GM21528 (cell line): Measurements from ENCODE around the gene FBXL16.

ENCODE experiments used
- ATAC-seq: cut with Tn5 transposase; IDR thresholded peaks from one replicate; pipeline ENCODE4 v1.9.1; 2021; ENCODE audit warnings: mild to moderate bottlenecking, moderate library complexity; ENCODE audit not compliant: unreplicated experiment, low FRiP score

The FBXL16 gene

DNA sequence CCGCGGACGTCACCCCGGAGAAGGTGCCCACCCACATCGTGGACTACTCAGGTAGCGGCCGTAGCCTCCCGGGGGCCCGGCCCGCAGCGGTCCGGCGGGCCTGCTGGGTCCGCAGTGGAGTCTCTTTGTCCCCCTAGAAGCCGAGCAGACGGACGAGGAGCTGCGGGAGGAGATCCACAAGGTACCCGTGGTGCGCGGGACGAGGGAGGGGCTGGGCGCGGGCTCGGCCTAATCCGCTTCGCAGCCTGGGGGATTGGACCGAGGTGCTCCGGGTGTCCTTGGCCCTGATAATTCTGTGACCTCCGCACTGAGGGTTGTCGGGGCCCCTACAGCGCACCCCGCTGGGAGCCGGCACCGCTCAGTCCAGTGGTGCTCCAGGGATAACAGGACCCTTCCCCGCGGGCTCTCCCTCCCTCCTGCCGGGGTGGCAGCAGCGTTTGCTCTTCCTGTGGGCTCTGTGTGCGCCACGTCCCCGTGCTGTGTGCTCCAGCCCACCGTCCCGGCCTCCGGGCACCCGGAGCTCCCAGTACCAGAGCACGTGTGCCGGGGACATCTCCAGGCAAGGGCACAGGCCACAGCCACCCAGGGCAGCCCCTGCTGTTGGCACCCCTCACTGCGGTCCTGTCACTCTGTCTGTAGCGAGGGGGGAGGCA lies 37.0 kb downstream of the FBXL16 start:
- ATAC-seq = no peak

DNA sequence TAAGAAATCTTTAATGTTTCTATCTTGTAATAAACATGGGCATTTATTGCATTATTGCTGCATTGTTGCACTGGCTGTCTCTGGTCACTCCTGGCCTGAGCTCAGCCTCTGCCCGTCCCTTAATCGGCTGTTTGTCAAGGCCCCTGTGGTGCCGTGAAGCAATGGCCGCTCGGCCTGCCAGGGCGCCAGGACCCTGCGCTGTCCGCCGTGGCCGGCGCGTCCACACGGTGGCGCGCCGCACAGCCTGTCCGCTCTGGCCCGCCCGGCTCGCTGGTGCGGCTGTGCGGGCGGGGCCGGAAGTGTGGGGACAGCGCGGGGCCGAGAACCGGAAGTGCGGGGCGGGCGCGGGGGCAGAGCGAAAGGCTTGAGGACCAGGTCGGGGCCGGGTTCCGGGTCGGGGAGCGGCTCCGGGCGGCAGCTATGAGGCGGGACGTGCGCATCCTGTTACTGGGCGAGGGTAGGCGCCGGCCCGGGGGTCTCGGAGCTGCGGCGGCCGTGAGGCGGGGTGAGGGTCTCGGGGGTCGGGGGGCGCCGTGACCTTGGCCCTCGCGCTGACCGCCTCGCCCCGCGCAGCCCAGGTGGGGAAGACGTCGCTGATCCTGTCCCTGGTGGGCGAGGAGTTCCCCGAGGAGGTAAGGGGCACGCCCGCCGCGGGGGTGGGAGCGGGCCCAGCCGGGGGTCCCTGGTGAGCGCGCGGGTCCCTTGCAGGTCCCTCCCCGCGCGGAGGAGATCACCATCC lies 37.7 kb downstream of the FBXL16 start, which contains the start of gene RHOT2:
RHOT2 (plus strand) TSS at position 353 of the 739 bp plus-strand sequence; CDS start at position 421, 68 bp downstream.
- ATAC-seq = peak; percentile 65

DNA sequence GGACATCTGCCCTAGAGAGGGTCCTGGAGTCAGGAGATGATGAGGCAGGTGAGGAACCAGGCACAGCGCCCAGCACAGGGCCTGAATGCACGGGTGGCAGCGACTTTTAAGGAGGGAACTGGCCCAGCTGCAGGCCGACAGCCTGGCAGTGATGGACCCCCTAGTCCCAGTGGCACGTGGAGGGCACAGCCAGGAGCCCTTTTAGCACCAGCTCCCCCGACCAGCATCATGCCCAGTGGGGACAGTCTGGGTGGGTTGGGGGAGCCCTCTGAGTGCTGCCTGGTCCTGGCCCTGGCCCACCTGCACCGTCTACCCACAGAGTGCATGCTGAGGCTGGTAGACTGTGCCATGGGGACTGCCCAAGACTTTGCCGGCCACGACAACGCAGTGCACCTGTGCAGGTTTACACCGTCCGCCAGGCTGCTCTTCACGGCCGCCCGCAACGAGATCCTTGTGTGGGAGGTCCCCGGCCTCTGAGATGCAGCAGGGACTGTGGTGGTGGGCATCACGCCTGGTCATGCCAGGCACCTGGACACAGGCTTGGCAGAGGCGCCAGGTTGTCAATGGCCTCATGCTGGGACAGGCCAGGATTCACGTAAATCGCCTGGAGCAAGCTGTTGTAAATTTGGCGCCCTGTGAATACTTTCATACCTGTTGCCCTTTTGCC lies 38.4 kb downstream of the FBXL16 start:
- no peak for ATAC-seq

DNA sequence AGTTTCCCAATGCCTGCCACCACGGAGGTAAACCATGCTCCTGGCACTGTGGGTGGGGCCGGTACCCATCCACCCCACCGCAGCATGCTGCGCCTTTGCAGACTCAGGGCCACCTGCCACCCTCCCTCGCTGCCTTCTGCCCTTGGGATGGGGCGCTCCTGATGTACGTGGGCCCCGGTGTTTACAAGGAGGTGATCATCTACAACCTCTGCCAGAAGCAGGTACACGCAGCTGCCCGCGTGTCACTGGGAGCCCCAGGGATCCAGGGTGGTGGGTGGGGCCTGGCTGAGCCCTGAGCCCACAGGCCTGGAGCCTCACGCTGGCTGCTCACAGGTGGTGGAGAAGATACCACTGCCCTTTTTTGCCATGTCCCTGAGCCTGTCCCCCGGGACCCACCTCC lies 39.0 kb downstream of the FBXL16 start:
- no peak for ATAC-seq

DNA sequence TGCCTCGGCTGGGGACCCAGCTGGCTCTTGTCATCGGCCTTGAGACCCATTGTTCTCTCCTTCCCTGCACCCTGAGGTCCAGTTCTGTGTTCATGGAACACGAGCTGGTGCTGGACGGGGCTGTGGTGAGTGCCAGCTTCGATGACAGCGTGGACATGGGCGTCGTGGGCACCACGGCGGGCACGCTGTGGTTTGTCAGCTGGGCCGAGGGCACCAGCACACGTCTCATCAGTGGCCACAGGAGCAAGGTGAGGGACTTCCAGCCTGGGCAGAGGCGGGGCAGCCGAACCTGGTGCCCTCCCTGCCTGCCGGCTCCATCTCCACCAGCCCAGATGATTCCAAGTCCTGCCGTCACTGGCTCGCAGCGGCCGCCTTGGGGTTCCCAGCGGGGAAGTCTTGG lies 43.0 kb downstream of the FBXL16 start:
- no peak for ATAC-seq

DNA sequence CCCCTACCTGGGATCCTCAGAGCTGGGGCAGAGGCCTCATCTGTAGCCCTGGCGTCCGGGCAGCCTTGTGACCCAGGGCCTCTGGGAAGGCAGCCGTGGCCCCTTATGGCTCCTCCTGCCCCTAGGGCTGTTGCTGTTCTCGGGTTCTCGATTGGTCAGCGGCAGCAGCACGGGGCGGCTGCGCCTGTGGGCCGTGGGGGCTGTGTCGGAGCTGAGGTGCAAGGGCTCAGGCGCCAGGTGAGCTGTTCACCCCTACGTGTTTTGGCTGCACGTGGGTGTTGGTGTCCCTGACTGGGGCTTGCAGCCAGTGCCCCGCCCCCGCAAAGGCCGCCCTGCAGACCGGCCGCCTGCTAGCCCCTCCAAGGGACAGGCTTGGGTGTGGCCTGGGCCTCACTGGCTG lies 43.5 kb downstream of the FBXL16 start:
- ATAC-seq = no peak

DNA sequence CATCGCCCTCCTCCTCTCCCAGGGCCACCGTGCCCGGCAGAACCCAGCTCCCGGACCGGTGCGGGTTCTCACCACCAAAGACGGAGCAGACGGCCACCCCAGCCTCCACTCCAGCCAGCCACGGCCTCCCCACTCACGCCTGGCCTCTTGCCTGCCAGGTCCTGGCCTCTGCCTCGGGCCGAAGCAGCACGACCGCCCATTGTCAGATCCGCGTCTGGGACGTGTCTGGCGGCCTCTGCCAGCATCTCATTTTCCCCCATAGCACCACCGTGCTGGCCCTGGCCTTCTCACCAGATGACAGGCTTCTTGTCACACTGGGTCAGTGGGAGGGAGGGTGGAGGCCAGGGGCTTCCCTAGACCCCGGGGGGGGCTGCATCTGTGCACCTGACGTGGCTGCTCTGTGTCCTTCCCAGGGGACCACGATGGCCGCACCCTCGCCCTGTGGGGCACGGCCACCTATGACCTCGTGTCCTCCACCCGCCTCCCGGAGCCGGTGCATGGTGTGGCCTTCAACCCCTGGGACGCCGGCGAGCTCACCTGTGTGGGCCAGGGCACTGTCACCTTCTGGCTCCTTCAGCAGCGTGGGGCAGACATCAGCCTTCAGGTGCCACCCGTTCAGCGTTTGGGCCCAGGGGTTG lies 44.3 kb downstream of the FBXL16 start:
- no peak for ATAC-seq

DNA sequence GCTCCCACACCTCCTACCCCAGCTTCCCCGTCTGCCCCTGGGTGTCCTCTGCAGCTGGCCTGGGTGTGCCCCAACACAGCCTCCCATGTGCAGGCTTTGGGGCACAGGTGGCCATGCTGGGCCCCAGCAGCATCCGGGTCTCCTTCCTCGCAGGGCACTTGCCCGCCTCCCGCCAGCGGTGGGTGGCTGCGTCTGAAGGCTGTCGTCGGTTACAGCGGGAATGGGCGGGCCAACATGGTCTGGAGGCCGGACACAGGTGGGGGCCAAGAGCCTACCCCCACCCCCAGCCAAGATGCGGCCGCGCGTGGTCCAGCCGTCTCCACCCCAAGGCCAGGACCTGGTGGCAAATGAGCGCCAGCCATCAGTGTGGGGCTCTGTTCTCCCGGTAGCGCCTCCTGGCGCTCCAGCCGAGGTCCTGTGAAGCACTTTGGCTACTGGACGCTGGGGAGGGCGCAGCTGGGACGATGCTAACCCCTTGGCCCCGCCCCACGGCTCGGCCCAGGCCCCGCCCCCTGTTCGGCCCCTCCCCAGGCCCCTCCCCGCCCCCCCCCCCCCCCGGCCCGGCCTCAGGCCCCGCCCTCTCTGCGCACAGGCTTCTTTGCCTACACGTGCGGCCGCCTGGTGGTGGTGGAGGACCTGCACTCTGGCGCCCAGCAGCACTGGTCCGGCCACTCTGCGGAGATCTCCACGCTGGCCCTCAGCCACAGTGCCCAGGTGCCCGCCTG lies 45.0 kb downstream of the FBXL16 start:
- no peak for ATAC-seq

DNA sequence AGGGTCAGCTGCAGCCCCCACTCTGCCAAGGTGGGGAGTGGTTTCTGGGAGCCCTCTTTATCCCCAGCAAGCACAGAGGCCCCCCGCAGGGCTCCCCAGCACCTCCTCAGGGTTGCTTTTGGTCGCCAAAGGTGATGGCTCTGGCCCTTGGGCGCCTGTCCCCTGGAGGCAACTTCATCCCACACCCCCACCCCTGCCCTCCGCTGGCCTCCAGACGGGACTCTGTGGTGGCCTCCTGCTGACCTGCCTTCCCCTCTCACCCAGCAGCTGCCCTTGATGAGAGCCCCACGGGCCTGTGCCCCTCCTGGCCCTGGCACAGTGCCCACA lies 45.5 kb downstream of the FBXL16 start:
- no peak for ATAC-seq

DNA sequence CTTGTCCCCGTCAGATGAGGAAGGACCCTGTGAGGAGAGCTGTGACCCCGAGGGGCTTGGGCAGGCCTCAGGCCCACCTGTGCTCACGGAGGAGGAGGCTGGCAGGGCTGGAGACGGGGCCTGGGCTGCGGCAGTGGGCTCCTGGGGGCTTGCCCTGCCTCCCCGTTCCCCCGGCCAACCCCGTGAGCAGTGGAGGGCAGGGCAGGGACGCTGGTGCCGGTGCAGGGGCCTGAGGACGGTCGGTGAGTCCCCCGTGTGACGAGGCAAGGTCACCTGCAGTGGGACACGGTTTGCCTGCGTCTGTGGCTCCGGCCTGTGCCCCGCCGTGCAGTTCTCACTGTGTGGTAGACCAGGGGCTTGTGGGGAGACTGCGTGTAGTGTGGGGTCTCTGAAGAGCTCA lies 46.0 kb downstream of the FBXL16 start:
- ATAC-seq = no peak

DNA sequence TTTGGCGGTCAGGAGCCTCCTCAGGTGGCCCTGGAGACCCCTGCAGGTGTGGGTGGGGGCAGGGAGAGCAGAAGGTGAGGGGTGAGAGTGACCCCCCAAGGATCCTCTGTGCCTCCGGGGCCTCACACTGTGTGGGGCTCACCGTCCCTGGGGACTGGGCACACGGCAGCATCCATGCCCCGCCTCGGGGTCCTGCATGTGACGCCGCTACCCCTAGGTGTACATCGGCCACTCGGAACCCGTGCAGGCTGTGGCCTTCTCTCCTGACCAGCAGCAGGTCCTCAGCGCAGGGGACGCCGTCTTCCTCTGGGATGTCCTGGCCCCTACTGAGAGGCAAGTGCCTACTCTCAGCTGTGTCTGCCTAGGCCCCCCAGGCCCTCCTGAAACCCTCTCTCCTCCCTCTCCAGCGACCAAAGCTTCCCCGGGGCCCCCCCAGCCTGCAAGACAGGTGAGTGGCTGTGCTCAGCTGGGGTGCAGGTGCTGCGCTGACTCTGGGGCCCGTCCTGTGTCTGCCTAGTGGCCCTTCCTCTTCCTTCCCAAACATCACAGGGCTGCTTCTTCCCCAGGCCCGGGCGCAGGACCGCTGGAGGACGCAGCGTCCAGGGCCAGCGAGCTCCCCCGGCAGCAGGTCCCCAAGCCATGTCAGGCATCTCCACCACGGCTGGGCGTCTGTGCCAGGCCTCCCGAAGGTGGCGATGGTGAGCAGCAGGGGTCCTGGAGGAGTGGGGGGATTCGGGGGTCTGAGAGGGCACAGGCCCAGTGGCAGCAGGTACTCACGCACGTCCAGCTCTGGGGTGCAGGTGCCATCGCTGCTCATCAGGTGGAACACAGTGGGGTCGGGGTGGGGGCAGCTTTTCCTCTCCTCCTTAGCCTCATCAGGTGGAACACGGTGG lies 46.7 kb downstream of the FBXL16 start:
- ATAC-seq = no peak

DNA sequence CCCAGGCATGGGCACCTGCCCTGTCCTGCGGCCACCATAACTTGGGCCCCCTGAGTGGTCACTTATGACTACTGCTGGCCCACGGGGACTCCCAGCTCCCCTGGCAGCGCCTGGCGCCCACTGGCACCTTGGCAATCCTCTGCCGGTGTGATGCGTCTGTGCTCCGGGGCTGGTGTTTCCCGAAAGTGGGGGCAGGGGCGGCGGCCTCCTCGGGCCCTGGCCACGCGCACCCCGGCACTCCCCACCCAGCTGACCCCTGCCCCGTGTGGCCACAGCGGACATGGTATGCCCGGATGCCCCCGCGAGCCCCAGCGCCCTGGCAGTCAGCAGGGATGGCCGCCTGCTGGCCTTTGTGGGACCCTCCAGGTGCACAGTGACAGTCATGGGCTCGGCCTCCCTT lies 48.1 kb downstream of the FBXL16 start:
- ATAC-seq = no peak

DNA sequence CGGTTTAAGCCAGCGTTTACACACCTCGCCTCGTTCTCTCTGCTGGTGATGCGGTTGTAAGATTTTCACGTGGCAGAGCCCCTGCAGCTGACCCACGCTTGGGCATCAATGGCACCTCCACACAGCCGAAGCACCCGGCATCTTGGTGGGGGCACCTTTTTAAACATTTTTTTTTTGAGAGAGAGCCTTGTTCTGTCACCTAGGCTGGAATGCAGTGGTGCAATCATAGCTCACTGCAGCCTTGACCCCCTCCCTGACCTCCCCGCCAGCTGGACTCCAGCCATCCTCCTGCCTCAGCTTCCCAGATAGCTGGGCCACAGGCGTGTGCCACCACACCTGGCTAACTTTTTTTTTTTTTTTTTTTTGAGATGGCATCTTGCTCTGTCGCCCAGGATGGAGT lies 51.6 kb downstream of the FBXL16 start:
- no peak for ATAC-seq

DNA sequence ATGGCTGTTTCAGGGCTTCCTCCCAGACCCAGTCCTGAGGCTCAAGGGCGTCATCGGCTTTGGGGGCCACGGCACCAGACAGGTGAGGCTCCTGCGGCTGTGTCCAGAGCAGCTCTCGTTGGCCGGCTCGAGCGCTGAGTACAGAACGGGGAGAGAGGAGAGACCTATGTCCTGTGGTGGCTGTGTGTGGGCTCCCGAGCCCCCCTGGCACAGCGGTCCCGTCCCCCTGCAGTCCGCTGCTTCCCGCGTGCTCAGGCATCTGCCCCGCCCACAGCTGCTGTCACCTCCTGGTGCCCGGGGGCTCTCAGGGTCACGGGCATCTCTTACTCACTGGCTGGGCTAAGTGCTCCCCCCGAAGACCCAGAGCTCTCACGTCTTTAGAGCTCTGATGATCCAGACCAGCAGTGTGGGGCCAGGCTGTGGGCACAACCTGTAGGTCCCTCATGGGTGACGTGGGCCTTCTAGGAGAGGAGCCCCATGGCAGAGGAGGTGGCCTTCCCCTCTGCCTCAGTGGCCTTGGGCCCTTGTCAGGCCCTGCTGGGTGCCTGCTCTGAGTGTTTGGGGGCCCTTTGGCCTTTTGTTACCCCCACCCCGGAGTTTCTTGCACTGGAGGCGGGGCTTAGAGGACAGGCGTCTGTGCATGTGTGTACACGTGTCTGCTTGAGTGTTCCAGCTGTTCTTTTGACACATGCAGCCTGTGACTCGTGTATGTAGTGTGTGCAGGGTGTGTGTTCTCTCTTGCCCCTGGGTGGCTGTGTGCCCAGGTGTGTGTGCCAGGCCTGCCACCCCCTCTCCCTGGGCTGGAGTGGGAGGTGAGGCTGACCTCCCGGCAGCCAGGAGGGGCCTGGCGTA lies 52.9 kb downstream of the FBXL16 start:
- no peak for ATAC-seq

DNA sequence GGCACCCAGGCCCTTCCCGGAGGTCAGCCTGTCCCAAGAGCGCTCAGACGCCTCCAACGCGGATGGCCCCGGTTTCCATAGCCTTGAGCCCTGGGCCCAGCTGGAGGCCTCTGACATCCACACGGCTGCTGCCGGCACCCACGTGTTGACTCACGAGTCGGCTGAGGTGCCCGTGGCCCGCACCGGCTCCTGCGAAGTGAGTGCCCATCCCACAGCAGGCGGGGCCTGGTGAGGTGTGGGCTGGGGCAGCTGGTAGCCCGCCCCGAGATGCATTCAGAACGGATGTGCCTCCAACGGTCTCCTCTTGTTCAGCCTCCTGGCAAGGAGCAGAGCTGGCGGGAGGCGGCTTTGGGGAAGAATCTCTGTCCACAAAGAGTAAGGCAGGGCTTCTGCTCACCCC lies 53.8 kb downstream of the FBXL16 start:
- ATAC-seq = no peak

DNA sequence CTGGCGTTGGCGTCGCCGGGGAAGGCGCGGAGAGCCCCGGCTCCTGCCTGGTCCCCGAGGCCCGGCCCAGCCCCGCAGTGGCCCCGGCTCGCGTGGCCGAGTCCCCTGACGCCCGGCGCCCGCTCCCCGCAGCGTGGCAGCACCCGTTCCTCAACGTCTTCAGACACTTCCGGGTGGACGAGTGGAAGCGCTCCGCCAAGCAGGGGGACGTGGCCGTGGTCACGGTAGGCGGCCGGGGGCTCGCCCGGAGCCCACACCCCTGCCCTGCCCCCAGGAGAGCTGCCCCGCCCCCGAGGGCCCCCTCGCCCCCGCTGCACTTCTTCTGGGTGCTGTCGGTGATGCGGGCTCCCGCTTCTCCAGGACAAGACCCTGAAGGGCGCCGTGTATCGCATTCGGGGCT lies 56.0 kb downstream of the FBXL16 start:
- ATAC-seq = no peak

DNA sequence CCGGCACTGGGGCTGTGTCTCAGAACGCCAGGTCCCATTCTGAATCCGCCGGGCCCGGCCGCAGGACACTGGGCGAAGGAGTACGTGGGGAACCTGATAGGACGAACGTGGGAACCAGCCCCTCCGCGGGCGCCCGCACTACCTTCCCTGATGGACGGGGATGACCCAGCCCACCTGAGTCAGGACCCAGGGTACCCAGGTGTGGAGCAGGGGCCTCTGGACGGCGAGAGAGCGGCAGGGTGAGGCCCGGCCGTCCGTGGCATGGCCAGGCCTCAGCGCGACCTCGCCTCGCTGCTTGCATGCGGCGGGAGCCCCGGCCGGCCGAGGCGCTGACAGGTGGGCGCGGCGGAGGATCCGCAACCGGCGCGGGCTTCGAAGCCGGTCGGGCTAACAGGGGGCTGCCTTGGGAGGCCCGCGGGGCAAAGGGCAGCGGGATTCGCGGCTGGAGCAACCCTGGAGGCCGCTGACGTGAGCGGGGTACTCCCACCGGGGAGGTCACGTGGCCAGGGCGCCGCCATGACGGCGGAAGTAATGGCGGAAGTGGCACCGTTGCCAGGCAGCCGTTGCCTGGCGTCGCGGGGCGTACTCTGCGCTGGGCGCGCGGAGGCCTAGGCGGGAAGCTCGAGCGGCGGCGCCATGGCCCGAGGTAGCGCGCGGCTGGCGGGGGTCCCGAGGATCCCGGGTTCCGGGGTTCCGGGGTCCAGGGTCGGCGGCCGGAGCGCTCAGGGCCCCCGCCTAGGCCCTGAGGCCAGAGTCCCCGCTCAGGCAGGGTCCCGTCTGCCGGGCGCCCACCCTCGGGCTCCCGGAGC lies 56.6 kb downstream of the FBXL16 start, which contains the start of gene WDR90:
WDR90 (plus strand) TSS at position 585 of the 809 bp plus-strand sequence; CDS start at position 637, 52 bp downstream.
- ATAC-seq = peak; percentile 55
